ENCODE data around the gene RNF43. TPM values are rescaled to one million over a fixed set of nuclear protein-coding genes. Genes with fewer than 3 reads are reported as not detected.

RNF43 gene
- polyA plus RNA-seq, 12 donors, result 0.08 to 16.0 (median 0.15) TPM; not detected in 2

Other genes with a start within 250 kb of the RNF43 start
- 1 to 10 TPM in 1 of 12 donors, under 1 TPM in 9, not detected in 2; 0.14 to 5.7 (median 0.29) TPM for gene EPX, start 224.8 kb downstream of the RNF43 start, polyA plus RNA-seq (ENCODE audit: insufficient read length in 12 of 12)
- 10 to 100 TPM in 11 of 12 donors, not detected in 1; 11.4 to 25.2 (median 16.4) TPM for gene MKS1, start 198.3 kb downstream of the RNF43 start, polyA plus RNA-seq (ENCODE audit: insufficient read length in 12 of 12)
- under 1 TPM in 4 of 12 donors, not detected in 8; 0.08 to 0.40 (median 0.28) TPM for gene LPO, start 178.9 kb downstream of the RNF43 start, polyA plus RNA-seq (ENCODE audit: insufficient read length in 12 of 12)
- 10 to 100 TPM in 1 of 12 donors, 1 to 10 TPM in 10, not detected in 1; 2.6 to 49.2 (median 5.8) TPM for gene MPO, start 136.6 kb downstream of the RNF43 start, polyA plus RNA-seq (ENCODE audit: insufficient read length in 12 of 12)
- gene TSPOAP1, start 88.7 kb downstream of the RNF43 start, polyA plus RNA-seq (ENCODE audit: insufficient read length in 12 of 12), result 1 to 10 TPM in 11 of 12 donors, not detected in 1; 2.1 to 6.8 (median 5.1) TPM
- 100 to 1,000 TPM in 1 of 12 donors, 10 to 100 TPM in 10, not detected in 1; 70.2 to 104 (median 87.3) TPM for gene SUPT4H1, start 65.3 kb downstream of the RNF43 start, polyA plus RNA-seq (ENCODE audit: insufficient read length in 12 of 12)
- under 1 TPM in 7 of 12 donors, not detected in 5; 0.04 to 0.23 (median 0.12) TPM for gene HSF5, start 70.9 kb upstream of the RNF43 start, polyA plus RNA-seq (ENCODE audit: insufficient read length in 12 of 12)
- 10 to 100 TPM in 11 of 12 donors, not detected in 1; 16.3 to 37.0 (median 20.5) TPM for gene MTMR4, start 97.1 kb upstream of the RNF43 start, polyA plus RNA-seq (ENCODE audit: insufficient read length in 12 of 12)